Chondrocyte (in vitro differentiated cells): ENCODE measurements around the gene INO80. TPM values are rescaled to one million over a fixed set of nuclear protein-coding genes. Genes with fewer than 3 reads are reported as not detected.
"Not testable (repeated sequence)": the region's sequence is repeated elsewhere in the genome, so short reads cannot be mapped to it uniquely, and the experiment has no call there.

Source experiments
- DNase-seq: peaks from one replicate; pipeline ENCODE4 v3.0.0; 2021; ENCODE audit warnings: mixed read lengths, low spot score
- H3K27ac Mint-ChIP-seq: one replicate; pipeline ENCODE4 v1.8.0; 2021; ENCODE audit warnings: mild to moderate bottlenecking, moderate library complexity, mixed read lengths; ENCODE audit not compliant: unreplicated experiment
- H3K27me3 Mint-ChIP-seq: 2 replicates; pipeline ENCODE4 v1.8.0; 2021; ENCODE audit warnings: low read depth, mixed read lengths
- H3K36me3 Mint-ChIP-seq: 2 replicates; pipeline ENCODE4 v1.8.0; 2021; ENCODE audit warnings: low read depth, mixed read lengths
- H3K4me1 Mint-ChIP-seq: 2 replicates; pipeline ENCODE4 v1.8.0; 2021; ENCODE audit warnings: low read depth, mild to moderate bottlenecking, mixed read lengths
- H3K4me3 Mint-ChIP-seq: one replicate; pipeline ENCODE4 v1.8.0; 2021; ENCODE audit warnings: mild to moderate bottlenecking, moderate library complexity, mixed read lengths; ENCODE audit not compliant: unreplicated experiment
- H3K9me3 Mint-ChIP-seq: 2 replicates; pipeline ENCODE4 v1.8.0; 2021; ENCODE audit warnings: low read depth, mixed read lengths
- CTCF ChIP-seq: fragments of 200-600 bp; sonication (generic); IDR thresholded peaks from 2 replicates; pipeline ENCODE4 v1.5.0; 2021; ENCODE audit warnings: antibody characterized with exemption, mild to moderate bottlenecking, moderate library complexity
- total RNA-seq: library from RNA; stranded (reverse); gene quantifications from 3 replicates; pipeline ENCODE4 v1.2.1, GENCODE V29; 2021

INO80 gene
- total RNA-seq, 1 donor from 2014 or later = 16.6 TPM

- peaks cover 21% of the 10 kb centered on the region for H3K36me3 Mint-ChIP-seq
- H3K9me3 Mint-ChIP-seq = no peaks in the 10 kb centered on the region
Observed at GRCh38 chr15:41096178-41096577, 19.9 kb downstream of the INO80 start.

GRCh38 chr15:41085029-41085428, 31.1 kb downstream of the INO80 start:
- Mint-ChIP-seq H3K27ac (no peak overlapping the region), H3K27me3 (no peaks in the 10 kb centered on the region), H3K36me3 (peaks cover 33% of the 10 kb centered on the region), H3K4me3 (no peak overlapping the region), H3K9me3 (no peaks in the 10 kb centered on the region), H3K4me1 (peaks cover 11% of the 10 kb centered on the region)
- no peak for TF ChIP-seq CTCF
- no peak for DNase-seq

More at GRCh38 chr15:41096178-41096577, 19.9 kb downstream of the INO80 start:
- peaks cover 1% of the 10 kb centered on the region for H3K4me1 Mint-ChIP-seq
- DNase-seq = no peak
- H3K27me3 Mint-ChIP-seq = no peaks in the 10 kb centered on the region
- no peak overlapping the region for H3K4me3 Mint-ChIP-seq
- no peak overlapping the region for H3K27ac Mint-ChIP-seq
- TF ChIP-seq CTCF = no peak

- no peak for TF ChIP-seq CTCF
- Mint-ChIP-seq H3K4me1 (no peaks in the 10 kb centered on the region), H3K36me3 (peaks cover 26% of the 10 kb centered on the region), H3K4me3 (no peak overlapping the region), H3K27me3 (no peaks in the 10 kb centered on the region), H3K27ac (no peak overlapping the region), H3K9me3 (no peaks in the 10 kb centered on the region)
- no peak for DNase-seq
Observed at GRCh38 chr15:41080144-41080543, 35.9 kb downstream of the INO80 start.

GRCh38 chr15:41079717-41080116, 36.4 kb downstream of the INO80 start:
- no peak for TF ChIP-seq CTCF
- Mint-ChIP-seq H3K4me1 (no peaks in the 10 kb centered on the region), H3K9me3 (no peaks in the 10 kb centered on the region), H3K27ac (no peak overlapping the region), H3K4me3 (no peak overlapping the region), H3K27me3 (no peaks in the 10 kb centered on the region), H3K36me3 (peaks cover 24% of the 10 kb centered on the region)
- no peak for DNase-seq

GRCh38 chr15:41078879-41079278, 37.2 kb downstream of the INO80 start:
- H3K9me3 Mint-ChIP-seq, DNase-seq, H3K4me1 Mint-ChIP-seq, H3K27ac Mint-ChIP-seq, H3K4me3 Mint-ChIP-seq, H3K27me3 Mint-ChIP-seq: not testable (repeated sequence)
- peaks cover 26% of the 10 kb centered on the region for H3K36me3 Mint-ChIP-seq

GRCh38 chr15:41078125-41078524, 38.0 kb downstream of the INO80 start:
- no peaks in the 10 kb centered on the region for H3K27me3 Mint-ChIP-seq
- H3K27ac Mint-ChIP-seq = no peak overlapping the region
- peaks cover 27% of the 10 kb centered on the region for H3K36me3 Mint-ChIP-seq
- H3K4me3 Mint-ChIP-seq = no peak overlapping the region
- no peaks in the 10 kb centered on the region for H3K9me3 Mint-ChIP-seq
- no peak for TF ChIP-seq CTCF
- H3K4me1 Mint-ChIP-seq = peaks cover 3% of the 10 kb centered on the region
- no peak for DNase-seq
